Measurements from ENCODE around the gene RNPEPL1. TPM values are rescaled to one million over a fixed set of nuclear protein-coding genes. Genes with fewer than 3 reads are reported as not detected.

Gene RNPEPL1
- total RNA-seq, 1 experiment from 2014 or later = 80.6 TPM

DNA sequence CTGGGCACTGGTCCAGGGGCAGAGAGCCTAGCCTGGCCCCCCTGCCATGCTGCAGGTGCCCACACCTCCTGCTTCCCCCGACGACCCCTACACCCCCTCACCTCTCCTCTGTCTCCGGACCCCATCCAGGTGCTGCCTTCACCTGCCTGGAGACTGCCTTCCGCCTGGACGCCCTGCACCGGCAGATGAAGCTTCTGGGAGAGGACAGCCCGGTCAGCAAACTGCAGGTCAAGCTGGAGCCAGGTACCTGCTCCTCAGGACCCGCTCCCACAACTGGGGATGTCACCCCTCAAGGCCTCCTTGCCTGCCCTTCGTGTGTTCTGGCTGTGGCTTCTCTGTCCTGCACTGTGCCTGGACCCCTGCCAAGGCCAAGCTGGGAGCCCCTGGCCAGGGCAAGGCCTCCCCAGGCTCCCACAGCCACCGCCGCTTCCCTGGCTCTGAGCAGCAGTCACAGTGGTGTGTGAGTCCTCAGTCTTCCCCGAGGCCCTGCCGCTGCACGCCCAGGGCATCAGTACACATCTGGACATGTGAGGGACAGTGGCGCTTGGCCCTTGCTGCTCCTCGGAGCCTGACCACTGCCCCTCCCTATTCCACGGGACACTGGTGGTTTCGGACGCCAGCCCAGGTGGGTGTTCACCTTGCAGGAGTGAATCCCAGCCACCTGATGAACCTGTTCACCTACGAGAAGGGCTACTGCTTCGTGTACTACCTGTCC, 6.3 kb downstream of the RNPEPL1 start:
- Mint-ChIP-seq H3K9me3 (ENCODE audit: low read depth, unreplicated experiment) (no peaks in the 10 kb centered on the region), H3K36me3 (ENCODE audit: insufficient read depth, unreplicated experiment) (peaks cover 78% of the 10 kb centered on the region), H3K27me3 (ENCODE audit: unreplicated experiment) (no peaks in the 10 kb centered on the region), H3K4me3 (ENCODE audit: low read depth, unreplicated experiment) (no peak overlapping the region), H3K27ac (ENCODE audit: unreplicated experiment) (no peak overlapping the region), H3K4me1 (ENCODE audit: low read depth, unreplicated experiment) (peaks cover 19% of the 10 kb centered on the region)
- intact Hi-C loops (cut with micrococcal nuclease; ENCODE audit: unreplicated experiment) = no loop called here
- CTCF ChIA-PET = no interaction called here
- TF ChIP-seq, protein P1, sequence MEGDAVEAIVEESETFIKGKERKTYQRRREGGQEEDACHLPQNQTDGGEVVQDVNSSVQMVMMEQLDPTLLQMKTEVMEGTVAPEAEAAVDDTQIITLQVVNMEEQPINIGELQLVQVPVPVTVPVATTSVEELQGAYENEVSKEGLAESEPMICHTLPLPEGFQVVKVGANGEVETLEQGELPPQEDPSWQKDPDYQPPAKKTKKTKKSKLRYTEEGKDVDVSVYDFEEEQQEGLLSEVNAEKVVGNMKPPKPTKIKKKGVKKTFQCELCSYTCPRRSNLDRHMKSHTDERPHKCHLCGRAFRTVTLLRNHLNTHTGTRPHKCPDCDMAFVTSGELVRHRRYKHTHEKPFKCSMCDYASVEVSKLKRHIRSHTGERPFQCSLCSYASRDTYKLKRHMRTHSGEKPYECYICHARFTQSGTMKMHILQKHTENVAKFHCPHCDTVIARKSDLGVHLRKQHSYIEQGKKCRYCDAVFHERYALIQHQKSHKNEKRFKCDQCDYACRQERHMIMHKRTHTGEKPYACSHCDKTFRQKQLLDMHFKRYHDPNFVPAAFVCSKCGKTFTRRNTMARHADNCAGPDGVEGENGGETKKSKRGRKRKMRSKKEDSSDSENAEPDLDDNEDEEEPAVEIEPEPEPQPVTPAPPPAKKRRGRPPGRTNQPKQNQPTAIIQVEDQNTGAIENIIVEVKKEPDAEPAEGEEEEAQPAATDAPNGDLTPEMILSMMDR (IDR thresholded peaks at IDR 0.05; ENCODE audit: unreplicated experiment) = no peak
- DNase-seq = no peak
- BruUV-seq (replicated peaks) = no TSS peak

DNA sequence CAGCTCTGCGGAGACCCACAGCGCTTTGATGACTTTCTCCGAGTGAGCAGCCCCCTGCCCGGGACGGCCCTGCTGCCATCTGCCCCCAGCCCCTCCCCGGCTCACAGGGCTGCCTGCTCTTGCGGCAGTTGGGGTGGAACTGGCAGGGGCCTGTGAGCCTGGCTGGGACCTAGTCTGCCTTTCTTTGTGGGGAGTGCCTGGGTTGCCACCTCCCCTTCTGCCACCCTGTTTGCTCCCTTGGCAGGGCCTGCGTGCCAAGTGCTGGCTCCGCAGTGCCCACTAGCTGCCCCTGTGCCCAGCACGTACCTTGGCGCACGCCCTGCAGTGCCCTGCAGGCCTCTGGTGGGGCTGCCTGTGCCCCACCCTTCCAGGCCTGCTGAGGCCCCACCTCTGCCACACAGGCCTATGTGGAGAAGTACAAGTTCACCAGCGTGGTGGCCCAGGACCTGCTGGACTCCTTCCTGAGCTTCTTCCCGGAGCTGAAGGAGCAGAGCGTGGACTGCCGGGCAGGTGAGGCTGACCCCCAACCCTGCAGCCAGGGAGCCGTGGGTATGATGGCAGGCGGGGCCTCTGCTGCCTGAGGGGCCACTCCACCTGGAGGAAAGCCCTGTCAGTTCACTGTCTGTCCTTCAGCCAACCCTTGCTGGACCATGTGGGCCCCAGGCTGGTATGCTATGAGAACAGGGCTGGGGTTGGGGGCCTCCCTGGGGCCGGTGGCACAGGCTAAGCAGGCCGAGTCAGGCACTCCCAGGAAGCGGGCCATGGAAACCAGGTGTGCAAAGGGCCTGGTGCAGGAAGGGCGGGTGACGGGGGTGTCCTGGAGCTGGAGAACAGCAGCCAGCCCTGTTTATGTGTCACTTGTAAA, 7.0 kb downstream of the RNPEPL1 start:
- intact Hi-C loops (cut with micrococcal nuclease; ENCODE audit: unreplicated experiment) = no loop called here
- peaks cover 21% of the 10 kb centered on the region for H3K4me1 Mint-ChIP-seq (ENCODE audit: low read depth, unreplicated experiment)
- H3K9me3 Mint-ChIP-seq (ENCODE audit: low read depth, unreplicated experiment) = no peaks in the 10 kb centered on the region
- DNase-seq = no peak
- peak overlapping the region; percentile 30 for H3K27ac Mint-ChIP-seq (ENCODE audit: unreplicated experiment)
- BruUV-seq (replicated peaks) = no TSS peak
- H3K36me3 Mint-ChIP-seq (ENCODE audit: insufficient read depth, unreplicated experiment) = peaks cover 79% of the 10 kb centered on the region
- H3K4me3 Mint-ChIP-seq (ENCODE audit: low read depth, unreplicated experiment) = no peak overlapping the region
- TF ChIP-seq, protein P1 (IDR thresholded peaks at IDR 0.05; ENCODE audit: unreplicated experiment) = no peak
- no peaks in the 10 kb centered on the region for H3K27me3 Mint-ChIP-seq (ENCODE audit: unreplicated experiment)
- CTCF ChIA-PET = no interaction called here

DNA sequence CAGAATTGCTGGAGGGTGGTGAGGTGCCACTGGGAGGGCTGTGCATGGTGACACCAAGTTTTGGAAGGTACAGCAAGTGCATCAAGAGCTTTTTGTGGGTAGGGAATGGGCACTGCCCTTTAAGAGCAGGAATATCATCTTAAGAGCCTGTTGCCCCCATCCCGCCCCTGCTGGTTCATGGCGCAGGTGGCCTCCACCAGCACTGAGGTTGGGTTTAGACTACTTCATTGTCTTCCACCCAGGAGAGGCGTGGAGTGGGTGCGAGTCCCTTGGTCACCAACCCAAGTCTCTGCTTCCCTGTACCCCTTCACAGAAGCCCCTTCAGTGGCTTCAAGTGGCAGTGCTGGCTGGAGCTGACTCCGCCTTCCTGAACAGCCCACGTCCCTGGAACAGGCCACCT, 7.8 kb downstream of the RNPEPL1 start:
- no peak for DNase-seq
- TF ChIP-seq, protein P1 (IDR thresholded peaks at IDR 0.05; ENCODE audit: unreplicated experiment) = no peak
- H3K36me3 Mint-ChIP-seq (ENCODE audit: insufficient read depth, unreplicated experiment) = peaks cover 82% of the 10 kb centered on the region
- BruUV-seq (replicated peaks) = no TSS peak
- peaks cover 28% of the 10 kb centered on the region for H3K4me1 Mint-ChIP-seq (ENCODE audit: low read depth, unreplicated experiment)
- H3K4me3 Mint-ChIP-seq (ENCODE audit: low read depth, unreplicated experiment) = no peak overlapping the region
- H3K27me3 Mint-ChIP-seq (ENCODE audit: unreplicated experiment) = no peaks in the 10 kb centered on the region
- intact Hi-C loops (cut with micrococcal nuclease; ENCODE audit: unreplicated experiment) = no loop called here
- no peaks in the 10 kb centered on the region for H3K9me3 Mint-ChIP-seq (ENCODE audit: low read depth, unreplicated experiment)
- H3K27ac Mint-ChIP-seq (ENCODE audit: unreplicated experiment) = peak overlapping the region; percentile 30
- CTCF ChIA-PET = no interaction called here

DNA sequence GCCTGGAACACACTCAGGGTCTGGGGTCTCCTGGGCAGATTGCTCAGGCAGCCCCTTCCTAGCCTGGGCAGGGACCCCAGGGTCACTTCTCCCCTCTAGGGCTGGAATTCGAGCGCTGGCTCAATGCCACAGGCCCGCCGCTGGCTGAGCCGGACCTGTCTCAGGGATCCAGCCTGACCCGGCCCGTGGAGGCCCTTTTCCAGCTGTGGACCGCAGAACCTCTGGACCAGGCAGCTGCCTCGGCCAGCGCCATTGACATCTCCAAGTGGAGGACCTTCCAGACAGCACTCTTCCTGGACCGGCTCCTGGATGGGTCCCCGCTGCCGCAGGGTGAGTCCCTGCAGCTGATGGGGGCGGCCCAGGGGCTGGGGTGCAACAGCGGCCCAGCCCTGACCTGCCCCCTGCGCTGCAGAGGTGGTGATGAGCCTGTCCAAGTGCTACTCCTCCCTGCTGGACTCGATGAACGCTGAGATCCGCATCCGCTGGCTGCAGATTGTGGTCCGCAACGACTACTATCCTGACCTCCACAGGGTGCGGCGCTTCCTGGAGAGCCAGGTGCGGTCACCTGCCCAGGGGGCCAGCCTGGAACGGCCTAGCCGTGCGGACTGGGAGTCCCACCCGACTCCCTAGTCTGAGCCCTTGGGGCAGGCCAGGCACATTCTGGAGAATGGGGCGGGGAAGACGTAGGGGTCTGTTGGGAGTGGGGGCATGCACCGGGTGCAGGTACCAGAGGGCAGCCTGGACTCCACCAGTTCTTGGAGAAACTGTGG, 8.3 kb downstream of the RNPEPL1 start:
- no TSS peak for BruUV-seq (replicated peaks)
- H3K4me3 Mint-ChIP-seq (ENCODE audit: low read depth, unreplicated experiment) = no peak overlapping the region
- CTCF ChIA-PET = no interaction called here
- peaks cover 28% of the 10 kb centered on the region for H3K4me1 Mint-ChIP-seq (ENCODE audit: low read depth, unreplicated experiment)
- no peaks in the 10 kb centered on the region for H3K9me3 Mint-ChIP-seq (ENCODE audit: low read depth, unreplicated experiment)
- no peak for DNase-seq
- TF ChIP-seq, protein P1 (IDR thresholded peaks at IDR 0.05; ENCODE audit: unreplicated experiment) = no peak
- no peaks in the 10 kb centered on the region for H3K27me3 Mint-ChIP-seq (ENCODE audit: unreplicated experiment)
- peaks cover 85% of the 10 kb centered on the region for H3K36me3 Mint-ChIP-seq (ENCODE audit: insufficient read depth, unreplicated experiment)
- no peak overlapping the region for H3K27ac Mint-ChIP-seq (ENCODE audit: unreplicated experiment)
- intact Hi-C loops (cut with micrococcal nuclease; ENCODE audit: unreplicated experiment) = no loop called here
